Endothelial cell of umbilical vein (primary cell): ENCODE data around the gene CAMTA1. TPM values are rescaled to one million over a fixed set of nuclear protein-coding genes. Genes with fewer than 3 reads are reported as not detected.
A peak's percentile ranks its signal among the peaks of the same experiment; 100 is the strongest.

Experiments
- BruUV-seq: library from RNA; stranded (reverse); fragments of 400-500 nt; replicated peaks from 2 replicates; lab custom pipeline; 2021; lab: Mats Ljungman, UMichigan
- CTCF ChIA-PET: fragments of 300-600, 350-600 bp; sonication (Branson Sonifier 250); formaldehyde crosslinking; loops from one replicate; lab custom pipeline; 2021; ENCODE audit warnings: antibody characterized with exemption, inconsistent platforms; lab: Charles Lee
- POLR2A ChIA-PET: fragments of 300-600, 350-600 bp; sonication (Branson Sonifier 250); formaldehyde crosslinking; loops from one replicate; lab custom pipeline; 2021; ENCODE audit warnings: antibody characterized with exemption, inconsistent platforms; lab: Charles Lee
- DNase-seq: peaks from one replicate; pipeline ENCODE4 v3.0.0-alpha.2; 2011; ENCODE audit warnings: low read depth, low spot score
- FAIRE-seq: peaks from 2 replicates; lab custom pipeline; 2011; peaks lifted over from hg19 to GRCh38; lab: Jason Lieb, UNC
- H2AFZ ChIP-seq: 2 replicates; pipeline ENCODE4 v1.6.0; 2012; ENCODE audit warnings: low read depth, low read length, control low read depth, inconsistent platforms
- H3K27ac ChIP-seq: 2 replicates; pipeline ENCODE4 v1.5.1; 2011; ENCODE audit warnings: low read depth, mild to moderate bottlenecking, control low read depth, low read length, moderate library complexity; ENCODE audit not compliant: insufficient read depth
- H3K27me3 ChIP-seq, 2 experiments: 2 replicates each; pipeline versions ENCODE4 v1.6.0 to v1.6.1; 2011; ENCODE audit warnings: low read length in 2 of 2, mixed read lengths in 1 of 2; ENCODE audit not compliant: control insufficient read depth in 2 of 2, insufficient read depth in 2 of 2
- H3K36me3 ChIP-seq, 2 experiments: 2 replicates in 1 of 2; 3 replicates in 1 of 2; pipeline ENCODE4 v1.5.1; 2011; ENCODE audit warnings: low read length in 2 of 2, mild to moderate bottlenecking in 1 of 2, moderate library complexity in 1 of 2; ENCODE audit not compliant: control insufficient read depth in 2 of 2, insufficient read depth in 2 of 2; ENCODE audit errors: extremely low read depth in 1 of 2
- H3K4me1 ChIP-seq: 3 replicates; pipeline ENCODE4 v1.5.1; 2011; ENCODE audit warnings: mild to moderate bottlenecking, low read length; ENCODE audit not compliant: control insufficient read depth, insufficient read depth; ENCODE audit errors: extremely low read depth
- H3K4me2 ChIP-seq: 2 replicates; pipeline ENCODE4 v1.6.1; 2011; ENCODE audit warnings: low read length, control low read depth, mixed read lengths; ENCODE audit not compliant: insufficient read depth
- H3K4me3 ChIP-seq, 3 experiments: fragments of 200-600 bp in 1 of 3; sonication (generic), shearing (Covaris generic) in 1 of 3; replicated peaks in 1 of 3; 2 replicates each; pipeline ENCODE4 v1.5.1; 2011 to 2016; ENCODE audit warnings: control low read depth in 3 of 3, low read length in 3 of 3, mild to moderate bottlenecking in 2 of 3, inconsistent platforms in 1 of 3, low read depth in 1 of 3, moderate library complexity in 1 of 3; ENCODE audit not compliant: insufficient read depth in 1 of 3
- H3K79me2 ChIP-seq: 2 replicates; pipeline ENCODE4 v1.6.0; 2012; ENCODE audit warnings: low read length, inconsistent platforms; ENCODE audit not compliant: control insufficient read depth, insufficient read depth
- H3K9ac ChIP-seq: replicated peaks from 2 replicates; pipeline ENCODE3; 2011; ENCODE audit warnings: low read length, control low read depth; ENCODE audit not compliant: insufficient read depth; ENCODE audit errors: extremely low read depth
- H3K9me1 ChIP-seq: replicated peaks from 3 replicates; pipeline ENCODE4 v1.6.0; 2011; ENCODE audit warnings: mild to moderate bottlenecking, low read length; ENCODE audit not compliant: control insufficient read depth, insufficient read depth; ENCODE audit errors: extremely low read depth
- H3K9me3 ChIP-seq: replicated peaks from 2 replicates; pipeline ENCODE4 v1.5.1; 2012; ENCODE audit warnings: low read length, inconsistent platforms; ENCODE audit not compliant: control insufficient read depth, insufficient read depth
- H4K20me1 ChIP-seq: replicated peaks from 2 replicates; pipeline ENCODE3; 2011; ENCODE audit warnings: mild to moderate bottlenecking, low read length; ENCODE audit not compliant: control insufficient read depth, insufficient read depth; ENCODE audit errors: extremely low read depth
- EZH2 ChIP-seq: IDR thresholded peaks from 2 replicates; pipeline ENCODE4 v1.6.1; 2012; ENCODE audit warnings: borderline replicate concordance, low read depth, mild to moderate bottlenecking, moderate library complexity, low read length, inconsistent platforms; ENCODE audit not compliant: severe bottlenecking
- FOS ChIP-seq: IDR thresholded peaks from 2 replicates; pipeline ENCODE4 v1.6.1; 2011; ENCODE audit warnings: mild to moderate bottlenecking, low read length, moderate library complexity, borderline replicate concordance; ENCODE audit not compliant: insufficient read depth
- GATA2 ChIP-seq: IDR thresholded peaks from 2 replicates; pipeline ENCODE4 v1.7.0; 2011; ENCODE audit warnings: low read depth, mild to moderate bottlenecking, moderate library complexity, mixed read lengths, low read length; ENCODE audit not compliant: insufficient read length, insufficient read depth
- JUN ChIP-seq: IDR thresholded peaks from 2 replicates; pipeline ENCODE4 v1.6.1; 2011; ENCODE audit warnings: borderline replicate concordance, low read depth; ENCODE audit not compliant: insufficient read length, insufficient read depth
- MAX ChIP-seq: IDR thresholded peaks from 2 replicates; pipeline ENCODE4 v1.6.1; 2011; ENCODE audit not compliant: insufficient read depth, insufficient read length
- MYC ChIP-seq: IDR thresholded peaks from one replicate; pipeline ENCODE4 v1.6.1; 2011; ENCODE audit warnings: mild to moderate bottlenecking, low read depth, low read length
- POLR2A ChIP-seq: IDR thresholded peaks from 2 replicates; pipeline ENCODE4 v1.6.1; 2012; ENCODE audit warnings: low read depth, mild to moderate bottlenecking, control low read depth, low read length
- POLR2AphosphoS5 ChIP-seq: IDR thresholded peaks from 2 replicates; pipeline ENCODE4 v1.6.1; 2012; ENCODE audit warnings: low read depth, mild to moderate bottlenecking, control low read depth, low read length, moderate library complexity; ENCODE audit not compliant: insufficient read depth
- dilution Hi-C: fragments of 300-500 bp; cut with MboI; formaldehyde crosslinking; loops from one replicate; pipeline ENCODE4 v1.15.0; 2019; ENCODE audit warnings: low sequenced_read_pairs; ENCODE audit not compliant: extremely low pct_ligation_motif_present
- intact Hi-C: fragments of 100-400 bp; cut with micrococcal nuclease; formaldehyde crosslinking; loops from one replicate; pipeline ENCODE4 v1.10.0; 2022
- polyA plus RNA-seq, 4 experiments: library from polyadenylated mRNA; depleted of rRNA in 3 of 4; stranded (reverse) in 3 of 4; unstranded in 1 of 4; fragments of >200 nt; gene quantifications; 2 replicates each; pipeline versions ENCODE4 v1.2.1 to v1.2.3, GENCODE V29; 2011 to 2012; ENCODE audit warnings: missing spikeins in 1 of 4
- total RNA-seq: library from RNA; stranded (reverse); gene quantifications from 2 replicates; pipeline ENCODE4 v1.2.3, GENCODE V29; 2021
- TF ChIP-seq, protein P1 (sequence below), 2 donors: IDR thresholded peaks; 1 replicate in 1 of 2; 2 replicates in 1 of 2; pipeline ENCODE4 v1.5.1; 2011; ENCODE audit warnings: low read length in 2 of 2, mild to moderate bottlenecking in 2 of 2, moderate library complexity in 2 of 2, control low read depth in 1 of 2, inconsistent platforms in 1 of 2, low read depth in 1 of 2; ENCODE audit not compliant: insufficient read depth in 1 of 2; ENCODE audit errors: extremely low read depth in 1 of 2

The CAMTA1 gene
- total and polyA plus RNA-seq, 2 donors (not counting 3 experiments of a cell fraction or from before 2014, with no cell fraction given), result 50.8 to 92.7 TPM

DNA sequence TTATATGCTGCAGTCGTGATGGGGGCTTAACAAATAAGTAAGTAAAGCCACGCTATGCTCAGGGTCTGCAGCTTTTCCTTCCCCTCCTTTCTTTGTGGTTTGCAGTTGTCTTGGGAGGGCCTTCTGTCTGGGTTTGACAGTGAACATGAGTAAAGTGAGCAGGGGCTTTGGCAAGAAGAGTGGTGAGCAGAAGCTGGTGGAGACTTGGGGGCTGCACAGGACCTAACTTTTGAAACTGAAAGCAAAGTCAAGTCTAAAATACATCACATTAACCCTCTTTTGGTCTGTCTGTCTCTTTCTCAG is 617.2 kb downstream of the CAMTA1 start:
- Histone ChIP-seq H3K27ac (peak overlapping the region; percentile 32), H3K27me3 (peaks cover 6 to 8% of the 10 kb centered on the region in 2 experiments), H3K4me3 (no peak overlapping the region), H4K20me1 (no peaks in the 10 kb centered on the region), H3K9me3 (no peaks in the 10 kb centered on the region), H3K79me2 (no peaks in the 10 kb centered on the region), H3K4me2 (no peak overlapping the region), H3K36me3 (no peaks in the 10 kb centered on the region), H3K4me1 (peaks cover 9% of the 10 kb centered on the region), H3K9ac (no peak overlapping the region), H3K9me1 (no peaks in the 10 kb centered on the region), H2AFZ (no peak overlapping the region)
- intact Hi-C loops, result loop anchor here (1.0 to 5.0 kb wide), 2 partner anchors 103 to 150 kb away; no protein-coding TSS in a partner anchor
- dilution Hi-C loops, result no loop called here
- CTCF ChIA-PET, result no interaction called here
- no peak for FAIRE-seq
- POLR2A ChIA-PET, result no interaction called here
- no TSS peak for BruUV-seq
- no peak for DNase-seq
- TF ChIP-seq, protein P1, sequence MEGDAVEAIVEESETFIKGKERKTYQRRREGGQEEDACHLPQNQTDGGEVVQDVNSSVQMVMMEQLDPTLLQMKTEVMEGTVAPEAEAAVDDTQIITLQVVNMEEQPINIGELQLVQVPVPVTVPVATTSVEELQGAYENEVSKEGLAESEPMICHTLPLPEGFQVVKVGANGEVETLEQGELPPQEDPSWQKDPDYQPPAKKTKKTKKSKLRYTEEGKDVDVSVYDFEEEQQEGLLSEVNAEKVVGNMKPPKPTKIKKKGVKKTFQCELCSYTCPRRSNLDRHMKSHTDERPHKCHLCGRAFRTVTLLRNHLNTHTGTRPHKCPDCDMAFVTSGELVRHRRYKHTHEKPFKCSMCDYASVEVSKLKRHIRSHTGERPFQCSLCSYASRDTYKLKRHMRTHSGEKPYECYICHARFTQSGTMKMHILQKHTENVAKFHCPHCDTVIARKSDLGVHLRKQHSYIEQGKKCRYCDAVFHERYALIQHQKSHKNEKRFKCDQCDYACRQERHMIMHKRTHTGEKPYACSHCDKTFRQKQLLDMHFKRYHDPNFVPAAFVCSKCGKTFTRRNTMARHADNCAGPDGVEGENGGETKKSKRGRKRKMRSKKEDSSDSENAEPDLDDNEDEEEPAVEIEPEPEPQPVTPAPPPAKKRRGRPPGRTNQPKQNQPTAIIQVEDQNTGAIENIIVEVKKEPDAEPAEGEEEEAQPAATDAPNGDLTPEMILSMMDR (IDR thresholded peaks at IDR 0.05; ENCODE audit: extremely low read depth in 1 of 2, insufficient read depth in 1 of 2, low read depth in 1 of 2, low read length in 2 of 2), result no peak
- no peak for TF ChIP-seq FOS
- TF ChIP-seq MAX, result no peak
- no peak for TF ChIP-seq GATA2
- TF ChIP-seq MYC, result no peak
- TF ChIP-seq POLR2AphosphoS5, result no peak
- TF ChIP-seq EZH2, result no peak
- TF ChIP-seq JUN, result no peak
- TF ChIP-seq POLR2A, result no peak
